Measurements from ENCODE around the gene FKBP2.

FKBP2 gene

DNA sequence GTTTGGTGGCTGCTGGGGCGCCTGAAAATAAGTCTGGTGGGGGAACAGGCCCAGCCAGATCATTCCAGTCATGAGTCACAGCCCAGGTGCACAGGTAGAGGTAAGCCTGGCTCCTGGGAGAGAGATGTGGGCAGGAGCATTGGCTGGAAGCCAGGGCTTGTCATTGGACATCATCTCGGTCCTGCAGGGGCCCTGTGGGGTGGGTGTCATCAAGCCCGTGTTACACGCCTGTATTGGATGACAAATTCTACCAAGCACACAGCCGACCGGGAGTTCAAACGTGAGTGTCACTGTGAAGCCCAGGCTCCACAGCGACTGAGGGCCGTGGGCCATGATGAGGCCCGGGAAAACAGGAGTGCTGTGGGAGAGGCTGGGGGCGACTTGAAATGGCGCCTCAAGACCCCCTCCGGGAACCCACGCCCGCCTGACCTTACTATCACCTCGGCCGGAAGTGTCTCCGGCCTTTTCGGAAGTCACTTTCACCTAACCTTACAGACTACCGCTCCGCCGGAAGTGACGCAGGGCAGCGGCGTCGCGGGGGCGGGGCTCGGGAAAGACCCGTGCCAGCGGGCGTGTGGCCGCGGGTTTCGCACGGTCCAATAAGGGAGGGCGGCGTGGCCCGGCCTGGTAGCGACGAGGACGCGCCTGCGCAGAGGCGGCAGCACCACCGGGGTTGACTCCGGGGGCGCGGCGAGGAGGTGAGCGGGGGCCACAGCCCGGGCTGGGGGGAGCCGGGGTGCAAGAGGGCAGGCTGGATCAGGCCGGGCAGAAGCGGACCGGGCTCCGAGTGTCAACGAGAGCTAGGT is at the start of gene FKBP2:
Gene FKBP2, plus strand, starts transcription at position 661 of the 806 bp plus-strand sequence. CDS start 1,293 bp downstream, outside the sequence.
- in situ Hi-C loops (cut with HindIII; ENCODE audit: low sequenced_read_pairs), result no loop called here

DNA sequence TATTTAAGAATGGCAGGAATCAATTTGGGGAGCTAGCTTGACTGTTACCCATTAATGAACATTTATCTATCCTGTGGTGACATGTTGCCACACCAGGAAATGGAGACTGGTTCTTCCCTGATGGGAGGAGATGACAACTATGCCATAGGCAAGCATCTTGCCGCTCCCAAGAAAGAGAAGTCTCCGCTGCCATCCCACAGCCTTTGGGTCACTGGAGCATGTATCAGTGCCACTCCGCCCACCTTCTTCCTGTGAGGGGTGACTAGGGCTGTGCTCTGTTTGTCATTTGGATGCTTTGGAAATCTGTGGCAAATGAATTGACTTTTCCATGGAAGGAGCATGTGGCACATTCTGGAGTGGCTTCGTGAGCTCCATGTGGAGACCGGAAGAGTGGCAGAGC is 48.5 kb upstream of the FKBP2 start:
- in situ Hi-C loops (cut with HindIII; ENCODE audit: low sequenced_read_pairs), result no loop called here

DNA sequence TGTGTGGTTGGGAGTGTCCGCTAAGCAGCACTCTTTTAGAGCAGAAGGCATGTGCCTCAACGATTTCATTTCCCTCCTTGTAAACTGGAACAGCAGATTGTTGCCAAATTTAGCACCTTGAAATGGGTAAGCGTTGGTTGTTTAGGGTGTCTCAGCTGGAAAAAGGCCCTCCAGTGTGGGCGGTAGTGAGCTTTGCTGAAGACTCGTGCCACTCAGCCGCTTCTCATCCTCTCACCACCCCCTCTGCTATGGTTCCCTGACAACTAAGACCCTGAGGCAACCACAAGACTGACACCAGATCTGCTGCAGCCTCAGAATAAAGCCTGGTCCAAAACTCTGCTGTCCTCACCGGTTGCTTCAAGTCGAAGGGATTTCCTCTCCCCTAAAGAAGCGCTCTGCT is 44.3 kb upstream of the FKBP2 start:
- in situ Hi-C loops (cut with HindIII; ENCODE audit: low sequenced_read_pairs), result no loop called here

DNA sequence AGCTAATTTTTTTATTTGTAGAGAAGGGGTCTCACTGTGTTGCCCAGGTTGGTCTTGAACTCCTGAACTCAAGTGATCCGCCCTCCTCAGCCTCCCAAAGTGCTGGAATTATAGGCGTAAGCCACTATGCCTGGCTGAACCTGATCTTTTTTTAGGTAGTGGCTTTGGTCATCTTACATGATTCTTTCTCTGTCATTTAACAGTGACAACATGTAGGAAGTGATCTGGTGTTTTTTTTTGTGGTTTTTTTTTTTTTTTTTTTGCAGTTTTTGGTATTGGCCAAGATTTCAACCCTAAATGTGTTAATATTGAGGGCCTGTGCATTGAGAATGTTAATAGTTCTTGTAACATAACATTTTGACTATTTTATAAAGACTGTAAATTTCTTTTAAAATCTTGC is 42.4 kb upstream of the FKBP2 start:
- in situ Hi-C loops (cut with HindIII; ENCODE audit: low sequenced_read_pairs), result no loop called here

DNA sequence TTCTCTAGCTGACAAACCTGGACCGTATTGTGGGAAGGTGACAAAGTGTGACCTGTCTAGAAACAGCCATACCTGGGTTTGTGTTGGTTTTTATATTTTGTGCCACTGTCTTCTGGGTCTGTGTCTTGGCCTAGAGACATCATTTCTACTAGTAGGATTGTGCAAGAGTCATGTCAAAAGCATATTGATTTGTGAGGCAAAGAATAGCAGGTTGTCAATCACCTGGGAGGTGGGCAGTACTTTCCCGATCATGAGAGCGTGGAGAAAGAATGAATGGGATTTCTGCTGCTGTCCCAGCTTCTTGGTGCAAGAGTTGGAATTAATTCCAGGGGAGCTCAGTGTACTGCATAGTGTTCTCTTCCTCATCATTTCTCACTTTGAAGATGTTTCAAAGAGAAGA is 39.4 kb upstream of the FKBP2 start:
- in situ Hi-C loops (cut with HindIII; ENCODE audit: low sequenced_read_pairs), result no loop called here

DNA sequence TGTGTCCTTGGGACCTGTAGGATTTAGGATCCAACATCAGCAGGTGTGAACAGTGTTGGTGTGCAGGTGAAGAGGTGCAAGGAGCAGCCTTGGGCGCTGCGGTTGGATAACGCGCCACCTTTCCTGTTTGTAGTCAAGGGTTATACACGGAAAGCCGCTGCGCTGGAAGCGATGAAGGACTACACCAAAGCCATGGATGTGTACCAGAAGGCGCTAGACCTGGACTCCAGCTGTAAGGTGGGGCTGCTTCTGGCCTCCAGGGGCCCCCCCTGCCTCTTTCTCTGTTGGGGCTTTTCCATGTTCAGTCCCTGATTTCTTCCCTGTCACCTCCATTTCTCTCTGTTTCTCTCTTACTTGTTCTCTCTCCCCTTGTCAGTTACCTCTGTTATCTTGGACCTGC is 37.9 kb upstream of the FKBP2 start:
- in situ Hi-C loops (cut with HindIII; ENCODE audit: low sequenced_read_pairs), result no loop called here

DNA sequence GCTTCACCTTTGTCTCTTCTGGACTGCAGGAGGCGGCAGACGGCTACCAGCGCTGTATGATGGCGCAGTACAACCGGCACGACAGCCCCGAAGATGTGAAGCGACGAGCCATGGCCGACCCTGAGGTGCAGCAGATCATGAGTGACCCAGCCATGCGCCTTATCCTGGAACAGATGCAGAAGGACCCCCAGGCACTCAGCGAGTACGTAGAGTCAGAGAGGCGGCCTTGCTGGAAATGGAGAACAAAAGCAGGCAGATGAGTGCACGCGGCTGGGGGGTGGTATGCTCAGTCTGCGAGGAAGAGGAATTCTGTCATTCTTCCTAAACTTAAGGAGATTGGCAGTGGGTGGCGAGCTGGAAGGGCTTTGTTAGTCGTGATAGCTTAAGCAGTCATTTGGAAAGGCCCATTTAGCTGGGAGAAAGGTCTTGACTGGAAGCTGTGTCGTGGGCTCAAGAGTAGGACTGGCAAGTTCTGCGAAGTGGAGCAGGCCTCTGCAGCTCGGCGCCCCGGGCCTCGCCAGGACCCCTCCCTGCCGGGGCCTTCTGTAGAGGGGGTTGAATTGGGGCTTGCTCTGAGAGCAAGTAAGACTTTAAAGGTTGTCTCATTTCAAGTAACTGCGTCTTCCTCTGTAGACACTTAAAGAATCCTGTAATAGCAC is 37.3 kb upstream of the FKBP2 start:
- in situ Hi-C loops (cut with HindIII; ENCODE audit: low sequenced_read_pairs), result no loop called here

DNA sequence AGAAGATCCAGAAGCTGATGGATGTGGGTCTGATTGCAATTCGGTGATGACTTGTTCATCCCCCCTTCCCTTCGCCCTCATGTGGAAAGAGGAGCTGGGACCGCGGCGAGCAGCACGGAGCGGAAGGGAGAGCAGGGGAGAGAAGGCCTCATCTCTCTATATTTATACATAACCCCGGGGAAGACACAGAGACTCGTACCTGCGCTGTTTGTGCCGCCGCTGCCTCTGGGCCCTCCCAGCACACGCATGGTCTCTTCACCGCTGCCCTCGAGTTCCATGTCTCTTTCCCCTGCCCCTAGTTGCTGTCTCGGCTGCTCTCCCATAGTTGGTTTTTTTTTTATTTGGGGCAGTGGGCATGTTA is 36.8 kb upstream of the FKBP2 start:
- in situ Hi-C loops (cut with HindIII; ENCODE audit: low sequenced_read_pairs), result no loop called here

DNA sequence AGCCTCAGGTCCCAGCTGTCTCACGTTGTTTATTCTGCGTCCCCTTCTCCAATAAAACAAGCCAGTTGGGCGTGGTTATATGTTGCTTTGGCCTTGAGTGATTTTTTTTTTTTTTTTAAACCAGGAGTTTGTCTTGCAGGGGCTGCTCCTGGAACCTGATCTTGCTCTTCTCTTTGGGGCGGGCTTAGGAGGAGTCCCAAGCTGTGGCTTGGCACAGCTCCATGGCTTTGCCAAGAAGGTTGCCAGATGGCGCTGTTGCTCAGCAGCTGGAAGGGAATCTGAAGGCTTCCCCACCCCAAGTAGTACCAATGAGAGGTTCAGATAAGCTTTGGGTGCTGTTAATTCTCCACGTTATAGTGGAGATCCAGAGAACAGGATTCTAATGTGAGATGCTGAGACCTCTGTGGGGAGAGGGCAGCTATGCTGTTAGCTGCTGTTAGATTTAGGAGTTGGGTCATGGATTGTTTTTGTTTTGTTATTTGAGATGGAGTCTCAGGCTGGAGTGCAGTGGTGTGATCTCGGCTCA is 36.4 kb upstream of the FKBP2 start:
- in situ Hi-C loops (cut with HindIII; ENCODE audit: low sequenced_read_pairs), result no loop called here

DNA sequence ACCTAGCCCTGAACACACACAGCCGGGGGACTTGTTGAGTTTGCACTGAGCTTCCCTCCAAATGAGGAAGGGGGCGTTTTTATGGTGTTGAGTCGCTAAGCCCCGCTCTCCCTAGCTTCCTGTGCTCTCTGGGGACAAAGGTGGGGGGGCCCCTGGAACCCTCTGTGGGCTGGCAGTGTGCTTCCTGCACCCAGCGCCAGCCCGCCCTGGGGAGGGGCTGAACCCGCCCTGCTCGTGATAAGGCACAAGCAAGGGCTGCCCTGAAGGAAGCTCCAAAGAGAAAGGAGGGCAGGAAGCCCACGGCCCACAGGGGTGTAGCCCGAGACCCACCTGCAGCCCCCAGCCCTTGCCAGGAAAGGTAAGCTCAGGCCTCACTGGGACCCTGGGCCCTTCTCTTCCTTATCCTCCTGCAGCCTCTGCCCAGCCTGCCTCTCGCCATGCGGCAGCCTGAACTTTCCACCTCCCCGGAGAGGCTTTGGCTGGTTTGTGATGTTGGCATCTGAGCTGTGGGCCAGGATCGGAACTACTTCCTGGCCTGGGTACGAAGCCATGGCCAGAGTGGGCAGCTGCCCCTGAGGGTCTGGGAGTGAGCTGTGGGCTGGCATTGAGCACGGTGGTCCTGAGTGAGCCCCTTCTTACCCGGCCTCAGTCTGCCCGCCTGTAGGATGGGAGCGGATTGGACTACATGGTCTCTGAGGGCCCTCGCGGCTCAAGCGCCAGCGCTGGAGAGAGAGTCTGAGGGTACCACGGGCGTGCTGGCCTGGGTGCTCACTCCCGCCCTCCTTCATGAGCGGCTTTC is 34.2 kb upstream of the FKBP2 start, which contains the start of gene FERMT3:
Gene FERMT3, plus strand, starts transcription at position 265 of the 799 bp plus-strand sequence. CDS start 644 bp downstream, outside the sequence.
- in situ Hi-C loops (cut with HindIII; ENCODE audit: low sequenced_read_pairs), result no loop called here

DNA sequence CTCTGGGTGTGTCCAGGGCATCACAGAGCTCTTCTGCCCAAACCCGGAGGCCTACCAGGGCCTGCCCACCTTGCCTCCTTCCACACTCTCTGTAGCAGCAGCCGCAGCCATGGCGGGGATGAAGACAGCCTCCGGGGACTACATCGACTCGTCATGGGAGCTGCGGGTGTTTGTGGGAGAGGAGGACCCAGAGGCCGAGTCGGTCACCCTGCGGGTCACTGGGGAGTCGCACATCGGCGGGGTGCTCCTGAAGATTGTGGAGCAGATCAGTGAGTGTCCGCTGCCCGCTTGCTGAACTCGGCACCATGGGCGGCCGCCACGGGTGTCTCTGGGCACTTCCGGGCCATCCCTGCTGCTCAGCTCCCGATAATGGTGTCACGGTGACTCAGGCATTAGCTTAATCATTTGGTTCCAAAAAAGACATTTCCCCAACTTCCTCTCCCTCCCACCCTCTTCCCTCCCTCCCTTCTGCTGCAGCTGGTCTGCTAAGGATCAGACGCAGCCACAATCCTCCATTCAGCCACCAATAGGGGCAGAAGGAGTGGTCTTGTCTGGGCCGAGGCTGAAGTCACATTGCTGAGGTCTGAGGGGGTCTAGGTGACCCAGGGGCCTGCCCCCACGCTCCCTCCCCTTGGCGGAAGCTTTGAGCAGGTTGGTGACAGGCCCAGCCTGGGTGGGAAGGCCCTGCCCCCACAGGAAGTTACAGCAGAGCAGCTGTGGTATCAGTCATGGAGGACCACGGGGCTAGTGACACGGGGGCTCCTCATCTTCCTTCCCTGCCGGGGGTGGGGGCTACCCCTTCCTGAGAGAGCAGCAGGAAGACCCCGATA is 33.4 kb upstream of the FKBP2 start:
- in situ Hi-C loops (cut with HindIII; ENCODE audit: low sequenced_read_pairs), result no loop called here

DNA sequence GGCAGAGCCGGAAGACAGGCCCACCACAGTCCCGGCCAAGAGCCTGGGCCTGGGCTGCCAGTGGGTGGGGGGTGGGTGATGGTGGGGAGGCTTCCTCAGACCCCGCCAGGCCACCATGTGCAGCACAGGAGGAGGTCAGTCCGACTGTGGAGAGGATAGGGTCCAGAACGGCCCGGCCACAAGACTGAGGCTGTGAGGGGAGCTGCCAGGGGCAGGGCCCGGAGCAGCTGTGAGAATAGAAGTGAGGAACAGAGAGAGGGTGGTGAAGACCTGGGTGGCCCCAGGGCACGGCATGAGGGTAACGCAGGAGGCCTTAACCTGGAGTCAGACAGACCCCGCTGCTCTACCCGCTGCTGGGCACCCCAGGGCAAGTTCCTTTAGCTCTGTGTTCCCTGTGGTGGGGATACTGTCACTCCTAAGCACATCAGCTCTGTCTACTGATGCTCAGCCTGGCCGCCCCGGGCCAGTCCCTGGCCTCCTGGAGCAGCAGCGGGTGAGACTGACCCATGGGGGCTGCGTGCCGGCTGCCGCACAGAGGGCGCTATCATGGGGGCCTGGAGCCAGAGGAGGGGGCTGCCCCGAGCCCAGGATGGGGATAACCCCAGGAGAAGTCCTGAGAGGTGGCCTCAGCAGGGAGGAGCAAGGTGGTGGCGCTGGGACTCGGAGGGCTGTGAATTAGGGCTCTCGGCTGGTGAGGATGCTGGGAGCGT is 32.7 kb upstream of the FKBP2 start:
- in situ Hi-C loops (cut with HindIII; ENCODE audit: low sequenced_read_pairs), result no loop called here

DNA sequence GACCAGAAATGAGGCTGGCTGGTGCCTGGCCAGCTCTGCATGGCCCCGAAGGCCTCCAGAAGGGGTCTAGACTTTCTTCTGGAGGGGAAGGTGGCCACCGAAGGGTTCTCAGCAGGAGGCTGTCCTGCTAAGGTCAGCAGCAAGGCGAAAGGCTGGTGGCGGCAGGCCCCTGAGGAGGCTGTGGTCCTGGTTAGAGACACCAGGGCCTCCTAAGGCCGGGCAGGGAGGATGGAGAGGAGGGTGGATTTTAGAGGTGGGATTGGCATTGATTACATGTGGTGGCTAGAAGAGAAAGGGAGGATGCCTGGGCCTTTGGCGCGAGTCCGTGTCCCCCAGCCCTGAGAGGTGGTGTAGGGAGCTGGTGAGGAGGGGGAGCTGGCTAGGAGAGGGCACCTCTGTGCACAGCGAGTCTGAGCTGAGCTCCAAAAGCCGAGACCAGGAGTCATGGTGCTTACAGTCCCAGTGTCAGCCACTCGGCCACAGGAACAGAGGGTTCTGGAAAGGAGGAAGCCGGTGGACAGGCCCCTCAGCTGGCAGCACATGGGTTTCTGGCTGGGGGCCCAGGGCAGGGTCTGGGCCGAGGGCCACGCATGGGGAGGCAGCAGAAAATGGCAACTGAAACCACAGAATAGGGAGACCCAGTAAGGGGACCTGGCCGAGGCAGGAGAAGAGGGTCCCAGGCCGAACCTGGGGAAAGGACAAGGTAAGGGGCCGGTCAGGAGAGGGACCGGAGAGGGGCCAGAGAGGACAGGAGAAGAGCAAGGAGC is 31.9 kb upstream of the FKBP2 start:
- in situ Hi-C loops (cut with HindIII; ENCODE audit: low sequenced_read_pairs), result no loop called here

DNA sequence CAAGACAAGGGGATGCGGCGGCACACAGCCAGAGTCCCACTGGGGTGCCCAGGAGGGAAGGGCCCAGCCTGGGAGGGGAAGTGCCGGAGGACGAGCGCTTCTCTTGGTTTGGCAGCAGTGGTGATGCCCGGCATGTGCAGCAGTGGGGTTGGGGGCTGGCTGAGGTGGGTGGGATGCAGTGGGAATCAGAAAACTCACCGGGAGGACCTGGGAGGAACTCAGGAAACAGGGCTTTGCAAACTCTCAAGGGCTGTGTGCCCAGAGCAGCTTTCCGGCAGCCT is 31.4 kb upstream of the FKBP2 start:
- in situ Hi-C loops (cut with HindIII; ENCODE audit: low sequenced_read_pairs), result no loop called here

DNA sequence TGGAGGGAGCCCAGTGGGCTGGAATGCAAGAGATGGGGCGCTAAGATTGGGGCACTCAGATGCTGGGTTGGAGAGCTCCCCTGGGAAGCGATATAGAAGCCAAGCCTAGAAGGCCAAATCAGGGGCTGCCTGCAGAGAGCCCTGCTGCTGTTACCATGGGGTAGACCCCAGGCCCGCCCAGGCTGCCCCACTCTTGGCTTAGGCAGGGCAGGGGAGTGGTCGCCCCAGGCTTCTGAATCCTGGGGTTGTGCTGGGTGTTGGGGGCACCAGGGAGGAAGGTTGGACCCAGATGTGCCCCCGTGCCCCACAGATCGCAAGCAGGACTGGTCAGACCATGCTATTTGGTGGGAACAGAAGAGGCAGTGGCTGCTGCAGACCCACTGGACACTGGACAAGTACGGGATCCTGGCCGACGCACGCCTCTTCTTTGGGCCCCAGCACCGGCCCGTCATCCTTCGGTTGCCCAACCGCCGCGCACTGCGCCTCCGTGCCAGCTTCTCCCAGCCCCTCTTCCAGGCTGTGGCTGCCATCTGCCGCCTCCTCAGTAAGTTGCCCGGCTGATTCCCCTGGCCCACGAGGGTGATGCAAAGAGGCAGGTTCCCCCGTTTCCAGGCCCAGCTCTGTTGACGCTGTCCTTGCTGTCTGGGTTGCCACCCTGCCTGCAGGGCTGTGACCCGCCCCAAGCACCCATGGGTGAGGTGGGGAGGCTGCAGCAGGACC is 30.4 kb upstream of the FKBP2 start:
- in situ Hi-C loops (cut with HindIII; ENCODE audit: low sequenced_read_pairs), result no loop called here

DNA sequence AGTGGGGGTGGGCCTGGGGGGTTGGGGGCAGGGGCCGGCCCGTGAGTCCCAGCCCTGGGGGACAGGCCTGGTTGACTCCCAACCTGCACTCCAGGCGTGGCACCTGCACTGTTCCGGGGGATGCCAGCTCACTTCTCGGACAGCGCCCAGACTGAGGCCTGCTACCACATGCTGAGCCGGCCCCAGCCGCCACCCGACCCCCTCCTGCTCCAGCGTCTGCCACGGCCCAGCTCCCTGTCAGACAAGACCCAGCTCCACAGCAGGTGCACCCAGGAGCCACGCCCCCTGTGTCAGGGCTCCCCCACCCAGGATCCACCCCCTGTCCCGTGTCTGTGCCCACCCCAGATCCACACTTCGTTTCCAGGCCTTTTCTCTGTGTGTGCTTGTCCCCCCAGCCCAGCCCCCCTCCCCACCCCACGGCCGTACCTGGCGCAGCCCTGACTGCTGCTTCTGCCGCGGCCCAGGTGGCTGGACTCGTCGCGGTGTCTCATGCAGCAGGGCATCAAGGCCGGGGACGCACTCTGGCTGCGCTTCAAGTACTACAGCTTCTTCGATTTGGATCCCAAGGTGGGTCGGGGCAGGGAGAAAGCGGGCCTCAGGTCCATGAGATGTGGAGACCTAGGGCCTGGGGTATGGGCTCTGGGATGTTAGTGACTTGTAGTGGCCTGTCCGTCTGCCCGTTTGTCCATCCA is 29.6 kb upstream of the FKBP2 start:
- in situ Hi-C loops (cut with HindIII; ENCODE audit: low sequenced_read_pairs), result no loop called here

DNA sequence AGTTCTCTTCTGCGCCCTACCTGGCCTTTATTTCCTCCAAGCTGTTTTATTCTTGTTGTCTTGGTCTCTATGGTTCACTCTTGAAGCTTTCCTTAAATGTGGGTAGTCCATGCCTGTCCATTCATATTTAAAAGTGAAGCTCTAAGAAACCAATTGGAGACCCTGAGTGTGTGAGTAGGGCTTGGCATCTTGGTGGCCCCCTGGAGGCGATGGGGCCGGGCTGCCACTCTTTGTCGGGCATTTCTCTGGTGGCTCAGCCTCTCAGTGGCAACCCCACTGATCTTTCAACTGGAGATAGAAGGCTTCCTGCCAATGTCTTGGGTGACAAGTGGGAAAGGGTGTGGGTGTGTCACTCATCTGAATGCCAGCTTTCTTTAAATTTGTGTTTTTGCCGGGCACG is 24.0 kb upstream of the FKBP2 start:
- in situ Hi-C loops (cut with HindIII; ENCODE audit: low sequenced_read_pairs), result no loop called here
